ENCODE data around the gene SNRPD2.
"Not testable (repeated sequence)": the region's sequence is repeated elsewhere in the genome, so short reads cannot be mapped to it uniquely, and the experiment has no call there.

Gene SNRPD2

GRCh38 chr19:45692187-45693105, 693 bp upstream of the SNRPD2 start, which contains the start of gene QPCTL:
TSS of gene QPCTL (plus strand) at chr19:45692666. CDS start at chr19:45692704, 38 bp downstream.
- Histone ChIP-seq H3K9me3 (ENCODE audit: control insufficient read depth, low read depth, low read length) (no peaks in the 10 kb centered on the region), H3K4me1 (ENCODE audit: control insufficient read depth, low read depth, low read length) (no peaks in the 10 kb centered on the region), H3K4me3 (ENCODE audit: low read length) (peak within 1 kb of the TSS; percentile 82), H3K9ac (ENCODE audit: low read length) (peak within 1 kb of the TSS; percentile 92), H3K27me3 (ENCODE audit: control insufficient read depth, insufficient read depth, low read length) (no peaks in the 10 kb centered on the region), H3K36me3 (ENCODE audit: control insufficient read depth, low read depth, low read length) (peaks cover 16% of the 10 kb centered on the region), H3K27ac (ENCODE audit: low read length) (peak within 1 kb of the TSS; percentile 95)

GRCh38 chr19:45687599-45687998, 4.2 kb downstream of the SNRPD2 start:
- H3K4me3 ChIP-seq (ENCODE audit: low read length), result no peak overlapping the region
- no peaks in the 10 kb centered on the region for H3K9me3 ChIP-seq (ENCODE audit: control insufficient read depth, low read depth, low read length)
- H3K9ac ChIP-seq (ENCODE audit: low read length), result no peak overlapping the region
- peaks cover 38% of the 10 kb centered on the region for H3K36me3 ChIP-seq (ENCODE audit: control insufficient read depth, low read depth, low read length)
- H3K4me1 ChIP-seq (ENCODE audit: control insufficient read depth, low read depth, low read length), result no peaks in the 10 kb centered on the region
- H3K27me3 ChIP-seq (ENCODE audit: control insufficient read depth, insufficient read depth, low read length), result no peaks in the 10 kb centered on the region
- H3K27ac ChIP-seq (ENCODE audit: low read length), result no peak overlapping the region

GRCh38 chr19:45685045-45685444, 6.7 kb downstream of the SNRPD2 start:
- H3K36me3 ChIP-seq (ENCODE audit: control insufficient read depth, low read depth, low read length), result peaks cover 38% of the 10 kb centered on the region
- not testable (repeated sequence) for H3K9me3 ChIP-seq (ENCODE audit: control insufficient read depth, low read depth, low read length); H3K4me1 ChIP-seq (ENCODE audit: control insufficient read depth, low read depth, low read length); H3K4me3 ChIP-seq (ENCODE audit: low read length); H3K27ac ChIP-seq (ENCODE audit: low read length); H3K9ac ChIP-seq (ENCODE audit: low read length); H3K27me3 ChIP-seq (ENCODE audit: control insufficient read depth, insufficient read depth, low read length)

DNA sequence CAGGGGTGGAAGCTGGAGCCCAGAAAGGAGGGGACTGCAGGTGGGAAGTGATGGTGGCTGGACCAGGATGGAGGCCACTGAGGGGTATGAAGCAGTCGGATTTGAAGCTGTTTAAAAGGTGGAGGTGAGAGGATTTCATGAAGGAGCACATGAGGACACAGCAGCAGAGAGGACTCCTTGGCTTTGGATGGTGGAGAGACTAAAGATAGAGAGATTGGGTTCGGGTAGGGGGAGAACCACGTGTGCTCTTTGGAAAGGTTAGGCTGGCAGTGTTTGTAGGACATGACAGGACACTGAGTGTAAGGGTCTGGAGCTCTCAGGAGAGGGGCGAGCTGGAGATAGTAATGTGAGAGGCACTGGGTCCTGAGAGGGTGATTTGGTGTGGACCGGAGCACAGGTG, 8.8 kb downstream of the SNRPD2 start:
- Histone ChIP-seq H3K27ac (ENCODE audit: low read length) (no peak overlapping the region), H3K4me1 (ENCODE audit: control insufficient read depth, low read depth, low read length) (peaks cover 4% of the 10 kb centered on the region), H3K9ac (ENCODE audit: low read length) (no peak overlapping the region), H3K36me3 (ENCODE audit: control insufficient read depth, low read depth, low read length) (peaks cover 31% of the 10 kb centered on the region), H3K27me3 (ENCODE audit: control insufficient read depth, insufficient read depth, low read length) (peaks cover 15% of the 10 kb centered on the region), H3K4me3 (ENCODE audit: low read length) (no peak overlapping the region), H3K9me3 (ENCODE audit: control insufficient read depth, low read depth, low read length) (no peaks in the 10 kb centered on the region)

DNA sequence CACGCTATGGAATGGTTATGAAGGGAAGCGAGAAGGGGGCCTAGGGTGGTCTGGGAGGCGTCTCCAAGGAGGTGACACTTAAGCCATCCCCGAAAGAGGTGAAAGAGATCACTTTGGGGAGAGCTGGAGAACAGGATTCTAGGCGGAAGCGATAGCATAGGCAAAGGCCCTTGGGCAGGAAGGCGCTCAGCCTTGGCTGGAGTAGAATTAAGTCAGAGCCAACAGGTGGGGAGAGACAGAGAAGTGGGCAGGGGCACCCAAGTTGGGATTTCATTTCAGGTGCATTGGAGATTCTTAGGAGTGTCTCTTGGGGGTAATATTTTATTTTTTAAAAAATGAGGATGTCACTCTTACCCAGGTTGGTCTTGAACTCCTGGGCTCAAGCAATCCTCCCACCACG, 9.6 kb downstream of the SNRPD2 start:
- H3K36me3 ChIP-seq (ENCODE audit: control insufficient read depth, low read depth, low read length), result peaks cover 23% of the 10 kb centered on the region
- peaks cover 7% of the 10 kb centered on the region for H3K4me1 ChIP-seq (ENCODE audit: control insufficient read depth, low read depth, low read length)
- no peak overlapping the region for H3K9ac ChIP-seq (ENCODE audit: low read length)
- H3K27ac ChIP-seq (ENCODE audit: low read length), result no peak overlapping the region
- H3K9me3 ChIP-seq (ENCODE audit: control insufficient read depth, low read depth, low read length), result no peaks in the 10 kb centered on the region
- peak overlapping the region; percentile 50 for H3K4me3 ChIP-seq (ENCODE audit: low read length)
- H3K27me3 ChIP-seq (ENCODE audit: control insufficient read depth, insufficient read depth, low read length), result peaks cover 19% of the 10 kb centered on the region

- Histone ChIP-seq H3K36me3 (ENCODE audit: control insufficient read depth, low read depth, low read length) (peaks cover 19% of the 10 kb centered on the region), H3K27ac (ENCODE audit: low read length) (no peak overlapping the region), H3K4me3 (ENCODE audit: low read length) (peak overlapping the region; percentile 50), H3K9me3 (ENCODE audit: control insufficient read depth, low read depth, low read length) (no peaks in the 10 kb centered on the region), H3K9ac (ENCODE audit: low read length) (no peak overlapping the region), H3K4me1 (ENCODE audit: control insufficient read depth, low read depth, low read length) (peaks cover 7% of the 10 kb centered on the region), H3K27me3 (ENCODE audit: control insufficient read depth, insufficient read depth, low read length) (peaks cover 23% of the 10 kb centered on the region)
Observed at GRCh38 chr19:45681391-45682015, 10.2 kb downstream of the SNRPD2 start.

DNA sequence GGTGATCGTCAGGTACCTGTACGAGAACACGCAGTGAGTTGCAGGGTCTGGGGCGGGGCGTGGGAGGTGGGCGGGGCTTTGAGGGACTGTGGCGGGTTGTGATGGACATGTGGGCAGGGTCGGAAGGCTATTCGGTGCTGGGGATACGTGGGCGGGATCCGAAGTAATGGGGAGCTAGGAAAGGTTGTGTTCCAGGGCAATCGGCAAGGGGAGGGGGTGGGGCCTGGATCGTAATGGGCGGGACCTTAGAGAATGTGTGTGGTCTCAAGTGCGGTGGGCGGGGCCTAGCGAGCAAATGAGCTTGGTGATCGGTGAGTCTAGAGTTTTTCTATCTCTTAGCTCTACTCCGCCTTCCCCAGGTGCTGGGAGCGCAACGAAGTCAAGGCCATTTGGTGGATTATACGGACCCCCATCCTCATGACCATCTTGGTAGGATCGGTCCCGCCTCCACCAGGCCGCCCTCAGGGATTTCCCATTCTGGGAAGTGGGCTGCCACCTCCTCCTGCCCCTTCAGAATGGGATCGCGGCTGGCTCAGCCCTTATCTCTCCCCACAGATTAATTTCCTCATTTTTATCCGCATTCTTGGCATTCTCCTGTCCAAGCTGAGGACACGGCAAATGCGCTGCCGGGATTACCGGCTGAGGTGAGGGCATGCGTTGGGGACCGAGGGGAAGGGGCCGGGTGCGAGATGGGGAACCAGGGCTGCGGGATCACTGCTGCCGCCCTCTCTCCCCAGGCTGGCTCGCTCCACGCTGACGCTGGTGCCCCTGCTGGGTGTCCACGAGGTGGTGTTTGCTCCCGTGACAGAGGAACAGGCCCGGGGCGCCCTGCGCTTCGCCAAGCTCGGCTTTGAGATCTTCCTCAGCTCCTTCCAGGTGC, 14.2 kb downstream of the SNRPD2 start:
- Histone ChIP-seq H3K9ac (ENCODE audit: low read length) (no peak overlapping the region), H3K4me3 (ENCODE audit: low read length) (peak overlapping the region; percentile 73), H3K27ac (ENCODE audit: low read length) (no peak overlapping the region), H3K27me3 (ENCODE audit: control insufficient read depth, insufficient read depth, low read length) (peaks cover 34% of the 10 kb centered on the region), H3K9me3 (ENCODE audit: control insufficient read depth, low read depth, low read length) (no peaks in the 10 kb centered on the region), H3K36me3 (ENCODE audit: control insufficient read depth, low read depth, low read length) (no peaks in the 10 kb centered on the region), H3K4me1 (ENCODE audit: control insufficient read depth, low read depth, low read length) (peaks cover 7% of the 10 kb centered on the region)

DNA sequence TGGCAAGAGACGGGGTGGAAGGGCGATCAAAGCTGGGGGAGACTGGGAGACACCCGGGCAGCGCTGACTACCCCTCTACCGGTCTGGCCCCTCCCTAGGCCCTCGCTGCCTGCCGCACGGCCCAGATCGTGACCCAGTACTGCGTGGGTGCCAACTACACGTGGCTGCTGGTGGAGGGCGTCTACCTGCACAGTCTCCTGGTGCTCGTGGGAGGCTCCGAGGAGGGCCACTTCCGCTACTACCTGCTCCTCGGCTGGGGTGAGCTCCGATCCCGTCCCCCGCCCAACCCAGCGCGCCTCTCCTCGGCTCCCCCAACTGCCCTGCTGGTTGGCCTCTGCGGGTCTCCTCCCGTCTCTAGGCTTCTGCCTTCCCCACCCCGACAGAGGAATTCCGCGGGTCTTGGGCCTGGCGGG, 14.9 kb downstream of the SNRPD2 start:
- peak overlapping the region; percentile 73 for H3K4me3 ChIP-seq (ENCODE audit: low read length)
- peaks cover 38% of the 10 kb centered on the region for H3K27me3 ChIP-seq (ENCODE audit: control insufficient read depth, insufficient read depth, low read length)
- no peak overlapping the region for H3K9ac ChIP-seq (ENCODE audit: low read length)
- H3K9me3 ChIP-seq (ENCODE audit: control insufficient read depth, low read depth, low read length), result no peaks in the 10 kb centered on the region
- no peaks in the 10 kb centered on the region for H3K36me3 ChIP-seq (ENCODE audit: control insufficient read depth, low read depth, low read length)
- peaks cover 7% of the 10 kb centered on the region for H3K4me1 ChIP-seq (ENCODE audit: control insufficient read depth, low read depth, low read length)
- no peak overlapping the region for H3K27ac ChIP-seq (ENCODE audit: low read length)

DNA sequence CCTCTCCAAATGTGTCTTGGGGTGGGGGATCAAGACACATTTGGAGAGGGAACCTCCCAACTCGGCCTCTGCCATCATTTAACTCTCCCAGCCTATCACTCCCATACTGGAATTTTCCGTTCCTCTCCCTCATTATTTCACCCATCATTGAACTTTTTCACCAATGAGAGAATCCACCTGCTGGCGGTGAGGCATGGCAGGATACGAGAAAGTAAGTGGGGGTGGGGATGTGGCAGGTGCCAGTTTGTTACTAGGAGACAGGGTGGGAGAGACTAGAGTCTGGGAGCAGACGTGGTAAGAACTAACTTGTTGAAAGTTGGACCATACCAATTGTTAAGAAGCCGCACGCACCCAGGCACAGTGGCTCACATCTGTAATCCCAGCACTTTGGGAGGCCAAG, 16.8 kb downstream of the SNRPD2 start:
- Histone ChIP-seq H3K27me3 (ENCODE audit: control insufficient read depth, insufficient read depth, low read length) (peaks cover 56% of the 10 kb centered on the region), H3K4me3 (ENCODE audit: low read length) (no peak overlapping the region), H3K4me1 (ENCODE audit: control insufficient read depth, low read depth, low read length) (peaks cover 7% of the 10 kb centered on the region), H3K36me3 (ENCODE audit: control insufficient read depth, low read depth, low read length) (no peaks in the 10 kb centered on the region), H3K9ac (ENCODE audit: low read length) (no peak overlapping the region), H3K9me3 (ENCODE audit: control insufficient read depth, low read depth, low read length) (no peaks in the 10 kb centered on the region), H3K27ac (ENCODE audit: low read length) (no peak overlapping the region)

DNA sequence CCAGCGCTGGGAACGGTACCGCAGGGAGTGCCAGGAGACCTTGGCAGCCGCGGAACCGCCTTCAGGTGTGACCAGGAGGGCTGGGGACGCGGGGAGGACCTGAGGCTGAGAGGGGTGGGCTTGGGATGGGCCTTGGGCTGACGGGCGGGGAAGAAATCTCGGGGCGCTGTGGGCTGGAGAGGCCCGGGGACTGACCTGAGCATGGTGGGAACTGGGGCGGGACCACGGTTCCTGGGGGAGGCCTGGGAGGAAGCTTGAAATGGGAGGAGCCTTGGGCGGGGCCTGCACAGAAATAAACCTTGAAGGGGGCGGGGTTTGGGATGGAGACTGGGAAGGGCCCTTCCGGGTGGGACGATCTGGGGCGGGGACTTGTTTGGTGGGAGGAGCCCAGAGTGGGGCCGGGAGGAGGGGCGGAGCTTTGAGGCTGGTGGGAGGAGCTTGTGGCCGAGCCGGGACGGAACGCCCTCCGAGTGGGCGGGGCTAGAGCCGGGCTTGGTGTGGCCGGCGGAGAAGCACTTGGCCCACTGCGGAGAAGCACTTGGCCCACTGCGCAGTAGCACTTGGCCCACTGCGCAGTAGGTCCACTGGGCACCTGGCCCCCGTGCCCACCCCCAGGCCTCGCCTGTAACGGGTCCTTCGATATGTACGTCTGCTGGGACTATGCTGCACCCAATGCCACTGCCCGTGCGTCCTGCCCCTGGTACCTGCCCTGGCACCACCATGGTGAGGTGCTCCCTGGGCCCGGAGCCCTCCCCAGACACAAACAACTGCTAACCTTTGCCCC, 20.9 kb downstream of the SNRPD2 start:
- Histone ChIP-seq H3K9ac (ENCODE audit: low read length) (no peak overlapping the region), H3K9me3 (ENCODE audit: control insufficient read depth, low read depth, low read length) (no peaks in the 10 kb centered on the region), H3K4me3 (ENCODE audit: low read length) (peak overlapping the region; percentile 61), H3K36me3 (ENCODE audit: control insufficient read depth, low read depth, low read length) (no peaks in the 10 kb centered on the region), H3K27me3 (ENCODE audit: control insufficient read depth, insufficient read depth, low read length) (peaks cover 55% of the 10 kb centered on the region), H3K27ac (ENCODE audit: low read length) (no peak overlapping the region), H3K4me1 (ENCODE audit: control insufficient read depth, low read depth, low read length) (peaks cover 7% of the 10 kb centered on the region)
